HFF-Myc (cell line): ENCODE results near the gene MAN1A2.

Source experiments
- DNase-seq: peaks from one replicate; pipeline ENCODE4 v3.0.0-alpha.2; 2011; ENCODE audit warnings: low read depth; ENCODE audit errors: extremely low read depth
- H3K4me3 ChIP-seq: replicated peaks from 2 replicates; pipeline ENCODE4 v1.5.1; 2011; ENCODE audit warnings: low read depth, mild to moderate bottlenecking, control low read depth, low read length
- TF ChIP-seq, protein P1 (sequence below): IDR thresholded peaks from 2 replicates; pipeline ENCODE4 v1.5.1; 2012; ENCODE audit warnings: mild to moderate bottlenecking, low read depth, low read length, control low read depth; ENCODE audit errors: missing control alignments

MAN1A2 gene

DNA sequence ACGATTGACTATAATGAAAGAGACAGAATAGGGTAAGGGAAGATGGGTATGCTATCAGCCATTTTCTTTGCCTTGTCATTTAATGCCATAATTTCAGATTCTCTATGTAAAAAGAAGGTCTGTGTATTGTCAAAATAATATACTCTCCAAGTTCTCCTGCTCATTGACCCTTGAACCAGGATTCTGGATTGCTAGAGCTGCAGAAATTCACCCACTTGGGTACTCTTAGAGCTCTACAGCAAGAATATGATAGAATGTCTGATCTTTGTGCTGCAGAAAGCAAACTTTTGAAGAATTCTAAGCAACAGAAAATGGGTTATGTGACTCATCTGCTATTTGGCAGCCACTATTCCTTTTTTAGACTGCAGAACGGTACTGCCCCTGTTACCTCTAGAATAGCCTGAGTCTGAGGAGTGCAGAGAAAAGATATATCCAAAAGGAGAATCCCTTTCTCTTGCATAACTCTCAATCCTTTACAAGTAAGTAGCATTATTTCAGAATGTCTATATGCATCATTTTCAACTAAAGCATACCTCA, 160.4 kb downstream of the MAN1A2 start:
- no peak for DNase-seq
- no peak overlapping the region for H3K4me3 ChIP-seq
- TF ChIP-seq, protein P1, sequence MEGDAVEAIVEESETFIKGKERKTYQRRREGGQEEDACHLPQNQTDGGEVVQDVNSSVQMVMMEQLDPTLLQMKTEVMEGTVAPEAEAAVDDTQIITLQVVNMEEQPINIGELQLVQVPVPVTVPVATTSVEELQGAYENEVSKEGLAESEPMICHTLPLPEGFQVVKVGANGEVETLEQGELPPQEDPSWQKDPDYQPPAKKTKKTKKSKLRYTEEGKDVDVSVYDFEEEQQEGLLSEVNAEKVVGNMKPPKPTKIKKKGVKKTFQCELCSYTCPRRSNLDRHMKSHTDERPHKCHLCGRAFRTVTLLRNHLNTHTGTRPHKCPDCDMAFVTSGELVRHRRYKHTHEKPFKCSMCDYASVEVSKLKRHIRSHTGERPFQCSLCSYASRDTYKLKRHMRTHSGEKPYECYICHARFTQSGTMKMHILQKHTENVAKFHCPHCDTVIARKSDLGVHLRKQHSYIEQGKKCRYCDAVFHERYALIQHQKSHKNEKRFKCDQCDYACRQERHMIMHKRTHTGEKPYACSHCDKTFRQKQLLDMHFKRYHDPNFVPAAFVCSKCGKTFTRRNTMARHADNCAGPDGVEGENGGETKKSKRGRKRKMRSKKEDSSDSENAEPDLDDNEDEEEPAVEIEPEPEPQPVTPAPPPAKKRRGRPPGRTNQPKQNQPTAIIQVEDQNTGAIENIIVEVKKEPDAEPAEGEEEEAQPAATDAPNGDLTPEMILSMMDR, result no peak

DNA sequence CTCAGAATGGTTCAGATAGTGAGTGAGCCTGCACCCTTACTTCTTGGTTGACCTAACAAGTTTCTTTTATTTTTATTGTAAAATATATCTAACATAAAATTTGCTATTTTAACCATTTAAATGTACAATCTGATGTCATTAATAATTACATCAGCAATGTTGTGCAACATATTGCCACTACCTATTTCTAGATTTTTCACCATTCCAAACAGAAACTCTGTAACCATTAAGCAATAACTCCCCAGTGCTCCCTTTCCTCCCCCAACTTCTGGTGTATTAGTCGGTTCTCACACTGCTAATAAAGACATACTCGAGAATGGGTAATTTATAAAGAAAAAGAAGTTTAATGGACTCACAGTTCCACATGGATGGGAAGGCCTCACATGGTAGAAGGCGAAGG, 162.4 kb downstream of the MAN1A2 start:
- H3K4me3 ChIP-seq, result no peak overlapping the region
- TF ChIP-seq, protein P1, result no peak
- DNase-seq, result no peak

DNA sequence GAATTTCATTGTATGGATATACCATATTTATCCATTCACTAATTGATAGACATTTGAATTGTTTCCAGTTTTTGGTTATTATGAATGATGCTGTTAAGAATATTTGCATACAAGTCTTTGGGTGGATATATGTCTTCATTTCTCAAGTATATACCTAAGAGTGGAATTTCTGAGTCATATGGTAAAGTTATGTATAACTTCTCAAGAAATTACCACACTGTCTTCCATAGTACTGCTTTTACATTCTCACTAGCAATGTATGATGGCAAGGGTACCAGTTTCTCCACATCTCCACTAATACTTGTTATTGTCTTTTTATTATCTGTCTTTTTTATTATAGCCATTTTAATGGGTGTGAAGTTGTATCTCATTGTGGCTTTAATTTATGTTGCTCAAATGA, 164.0 kb downstream of the MAN1A2 start:
- H3K4me3 ChIP-seq, result no peak overlapping the region
- DNase-seq, result no peak
- TF ChIP-seq, protein P1, result no peak

DNA sequence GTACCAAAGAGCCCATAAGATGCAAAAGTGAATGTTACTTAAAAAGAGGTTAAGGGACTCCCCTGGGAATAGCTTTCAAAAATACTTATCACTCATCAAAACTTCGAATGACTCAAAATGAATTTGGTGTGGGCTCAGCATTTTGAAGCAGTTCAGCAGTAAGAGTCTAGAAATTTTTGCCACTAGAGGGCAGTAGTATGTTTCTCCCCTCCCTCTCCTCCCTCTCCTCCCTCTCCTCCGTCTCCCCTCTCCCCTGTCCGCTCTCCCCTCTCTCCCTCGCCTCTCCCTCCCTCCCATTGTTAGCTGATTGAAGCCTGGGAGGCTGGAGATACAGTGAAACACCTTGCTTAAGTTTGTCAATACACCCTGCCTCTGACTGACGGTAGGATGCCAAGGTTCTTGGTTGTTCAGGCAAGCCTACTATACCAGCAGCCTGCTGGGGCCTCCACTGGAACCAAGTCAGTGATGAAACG, 167.8 kb downstream of the MAN1A2 start:
- H3K4me3 ChIP-seq, result no peak overlapping the region
- TF ChIP-seq, protein P1, result peak; percentile 68
- DNase-seq, result peak; percentile 61

DNA sequence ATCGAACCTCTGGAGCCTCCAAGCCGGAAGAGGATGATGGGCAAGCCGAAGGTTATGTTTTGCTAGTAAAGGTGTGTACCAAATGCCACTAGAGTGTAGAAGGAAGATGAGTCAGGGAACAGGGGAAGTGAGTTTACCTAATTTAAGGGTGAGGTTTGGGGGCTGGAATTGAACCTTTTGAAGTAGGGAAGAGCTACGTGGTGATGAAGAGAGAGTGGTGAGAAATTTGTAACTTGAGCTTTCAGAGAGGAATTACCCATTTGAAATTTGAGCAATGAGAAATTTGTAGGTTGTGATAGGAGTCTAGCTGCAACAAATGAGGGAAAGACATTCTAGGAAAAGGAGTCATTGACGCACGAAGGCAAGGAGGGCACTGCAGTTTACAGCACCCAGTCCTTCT, 168.6 kb downstream of the MAN1A2 start:
- TF ChIP-seq, protein P1, result no peak
- H3K4me3 ChIP-seq, result no peak overlapping the region
- DNase-seq, result no peak

DNA sequence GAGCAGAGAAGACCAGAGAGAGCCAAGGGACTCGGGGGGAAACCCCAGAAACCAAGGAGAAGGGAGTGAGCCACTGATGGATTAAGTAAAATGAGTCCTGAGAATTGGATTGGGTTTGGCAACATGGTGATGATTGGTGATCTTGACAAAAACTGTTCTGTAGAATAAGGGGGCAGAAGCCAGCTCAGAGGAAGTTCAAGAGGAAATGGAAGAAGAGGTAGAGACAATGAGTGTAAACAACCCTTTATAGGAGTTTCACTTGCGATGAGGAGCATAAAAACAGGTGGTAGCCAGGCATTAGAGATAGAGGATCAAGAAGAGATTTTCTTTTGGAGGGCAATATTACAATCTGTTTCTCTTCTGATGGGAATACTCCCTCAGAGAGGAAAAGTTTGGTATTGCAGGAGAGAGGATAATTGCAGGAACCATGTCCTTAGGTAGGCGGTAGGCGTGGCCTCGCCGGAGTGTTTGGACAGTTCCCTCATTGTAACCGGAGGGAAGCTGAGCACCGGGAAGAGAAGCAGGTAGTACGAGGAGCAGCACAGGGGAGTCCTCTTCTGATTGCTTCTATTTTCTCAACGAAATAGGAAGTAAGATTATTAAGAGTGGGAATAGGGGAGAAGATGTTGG, 170.2 kb downstream of the MAN1A2 start:
- TF ChIP-seq, protein P1, result no peak
- no peak for DNase-seq
- no peak overlapping the region for H3K4me3 ChIP-seq
